Kidney (tissue), 14 donors: ENCODE measurements around the gene LEMD1. TPM values are rescaled to one million over a fixed set of nuclear protein-coding genes. Genes with fewer than 3 reads are reported as not detected.

Source experiments
- DNase-seq, 5 donors: peaks; one replicate each; pipeline ENCODE4 v3.0.0-alpha.2; 2013 to 2020
- FAIRE-seq: peaks from 2 replicates; lab custom pipeline; 2012; peaks lifted over from hg19 to GRCh38; lab: Jason Lieb, UNC
- H3K27ac ChIP-seq, 2 donors: one replicate each; pipeline ENCODE4 v1.7.0; 2013; ENCODE audit warnings: low read depth in 2 of 2, low read length in 2 of 2, inconsistent platforms in 1 of 2
- H3K27me3 ChIP-seq: one replicate; pipeline ENCODE4 v1.7.1; 2013; ENCODE audit warnings: low read length, inconsistent platforms; ENCODE audit not compliant: control insufficient read depth, insufficient read depth
- H3K36me3 ChIP-seq, 3 donors: one replicate each; pipeline versions ENCODE4 v1.7.0 to v1.7.1; 2013; ENCODE audit warnings: low read length in 3 of 3, control low read depth in 1 of 3, inconsistent platforms in 1 of 3; ENCODE audit not compliant: insufficient read depth in 3 of 3, control insufficient read depth in 2 of 3
- H3K4me1 ChIP-seq, 3 donors: one replicate each; pipeline versions ENCODE4 v1.7.0 to v1.7.1; 2013; ENCODE audit warnings: low read length in 3 of 3, inconsistent platforms in 1 of 3, low read depth in 1 of 3; ENCODE audit not compliant: control insufficient read depth in 2 of 3, insufficient read depth in 2 of 3
- H3K4me3 ChIP-seq, 3 donors: one replicate each; pipeline versions ENCODE4 v1.7.0 to v1.8.1; 2013; ENCODE audit warnings: low read length in 3 of 3, control low read depth in 1 of 3, inconsistent platforms in 1 of 3
- H3K9ac ChIP-seq, 3 donors: one replicate each; pipeline versions ENCODE4 v1.7.0 to v1.7.1; 2013; ENCODE audit warnings: low read length in 3 of 3, control low read depth in 1 of 3, inconsistent platforms in 1 of 3
- H3K9me3 ChIP-seq, 3 donors: one replicate each; pipeline versions ENCODE4 v1.7.0 to v1.7.1; 2013; ENCODE audit warnings: low read length in 3 of 3, control low read depth in 1 of 3, inconsistent platforms in 1 of 3; ENCODE audit not compliant: control insufficient read depth in 2 of 3, insufficient read depth in 1 of 3
- CTCF ChIP-seq: IDR thresholded peaks from 3 replicates; pipeline ENCODE4 v1.5.1; 2012; ENCODE audit warnings: mild to moderate bottlenecking, moderate library complexity, borderline replicate concordance; ENCODE audit not compliant: insufficient read depth; ENCODE audit errors: extremely low read depth
- intact Hi-C: fragments of 100-400 bp; cut with DNase I; formaldehyde crosslinking; loops from one replicate; pipeline ENCODE4 v1.11.1; 2022
- polyA plus RNA-seq: library from polyadenylated mRNA; stranded (reverse); fragments of 350-450 nt; fragmentation: Illumina TruSeq; extraction: RNeasy Lipid Tissue Mini Kit (QIAGEN cat#74804); gene quantifications from one replicate; pipeline ENCODE4 v1.2.3, GENCODE V29; 2014; ENCODE audit warnings: low read depth, low replicate concordance; ENCODE audit not compliant: insufficient read depth
- total RNA-seq: library from RNA; stranded (reverse); fragmentation: NEBNext Ultra II Directional; extraction: Animal tissue kit (Norgen Biotek cat#: 25700); gene quantifications from one replicate; pipeline ENCODE4 v1.2.1, GENCODE V29; 2021
- donor health status: control.
- donor health status: control.
- donor health status: control.
- donor health status: control.
- donor health status: control.
- donor health status: DM: yes; HTN: yes; CAD: no.
- donor health status: Normal renal cell carcinoma (clear cell type).

LEMD1 gene
- total and polyA plus RNA-seq, 2 donors from 2014 or later = 6.5 TPM; not detected in 1

GRCh38 chr1:205430696-205431305 lies 8.9 kb upstream of the LEMD1 start:
- no peaks in the 10 kb centered on the region for H3K27me3 ChIP-seq
- FAIRE-seq = no peak
- H3K36me3 ChIP-seq = no peaks in the 10 kb centered on the region
- H3K4me1 ChIP-seq = peaks cover 0 to 2% (median 0%) of the 10 kb centered on the region in 3 donors
- H3K9me3 ChIP-seq = no peaks in the 10 kb centered on the region
- DNase-seq = peak in 4 of 5 donors; percentile 78 to 87 (median 81)
- H3K4me3 ChIP-seq = peak overlapping the region; percentile 55 to 65 (median 56)
- no peak overlapping the region for H3K27ac ChIP-seq
- peak; percentile 58 for TF ChIP-seq CTCF
- peak overlapping the region in 1 of 3 donors; percentile 19 for H3K9ac ChIP-seq
- intact Hi-C loops = loop anchor here (10.0 kb wide), 1 partner anchor 54 kb away; no protein-coding TSS in a partner anchor

- Histone ChIP-seq H3K9ac (peak overlapping the region in 1 of 3 donors; percentile 19), H3K27ac (no peak overlapping the region), H3K36me3 (no peaks in the 10 kb centered on the region), H3K4me3 (peak overlapping the region; percentile 55 to 65 (median 56)), H3K9me3 (no peaks in the 10 kb centered on the region), H3K4me1 (peaks cover 0 to 2% (median 0%) of the 10 kb centered on the region in 3 donors), H3K27me3 (no peaks in the 10 kb centered on the region)
- no peak for TF ChIP-seq CTCF
- DNase-seq (peak in 1 of 5 donors; percentile 43), FAIRE-seq (no peak)
- intact Hi-C loops = loop anchor here (10.0 kb wide), 1 partner anchor 55 kb away; no protein-coding TSS in a partner anchor
Observed at GRCh38 chr1:205429762-205430695, 8.2 kb upstream of the LEMD1 start.

GRCh38 chr1:205424901-205425600 lies 3.2 kb upstream of the LEMD1 start:
- no peaks in the 10 kb centered on the region for H3K36me3 ChIP-seq
- intact Hi-C loops = no loop called here
- no peak for FAIRE-seq
- no peaks in the 10 kb centered on the region for H3K9me3 ChIP-seq
- no peak overlapping the region for H3K4me3 ChIP-seq
- no peak for TF ChIP-seq CTCF
- no peaks in the 10 kb centered on the region for H3K4me1 ChIP-seq
- H3K27me3 ChIP-seq = no peaks in the 10 kb centered on the region
- H3K27ac ChIP-seq = no peak overlapping the region
- no peak overlapping the region for H3K9ac ChIP-seq
- peak in 1 of 5 donors; percentile 24 for DNase-seq
